ENCODE data around the gene NSRP1. TPM values are rescaled to one million over a fixed set of nuclear protein-coding genes. Genes with fewer than 3 reads are reported as not detected.

The NSRP1 gene
- total RNA-seq, 1 experiment from 2014 or later, result 22.8 TPM

- no peak for TF ChIP-seq AR (CRISPR knock-in tag; IDR thresholded peaks at IDR 0.05)
Observed at GRCh38 chr17:30101686-30102390, 14.8 kb upstream of the NSRP1 start (continued).

GRCh38 chr17:30103921-30104320 is 12.7 kb upstream of the NSRP1 start:
- TF ChIP-seq GABPB1 (CRISPR knock-in tag; IDR thresholded peaks at IDR 0.05), result no peak
- no peak for TF ChIP-seq SMAD4 (CRISPR knock-in tag; IDR thresholded peaks at IDR 0.05)
- no peak overlapping the region for H3K4me3 Mint-ChIP-seq
- no peak overlapping the region for H3K27ac Mint-ChIP-seq
- ChIA-PET CTCF (interaction anchor here (0.6 to 6.9 kb wide), 31 partner anchors 9 to 1458 kb away, joined by 3 to 114 read pairs (median 5); partner anchors contain the start of genes GOSR1, SLC6A4 and TMIGD1), POLR2A (no interaction called here)
- no peaks in the 10 kb centered on the region for H3K36me3 Mint-ChIP-seq
- ATAC-seq (no peak), DNase-seq (ENCODE audit: low spot score) (no peak)
- H3K27me3 Mint-ChIP-seq (ENCODE audit: low read depth), result no peaks in the 10 kb centered on the region
- H3K4me1 Mint-ChIP-seq, result peaks cover 5% of the 10 kb centered on the region; the same call in 1 of the 2 replicates
- H3K9me3 Mint-ChIP-seq, result no peaks in the 10 kb centered on the region

- Mint-ChIP-seq H3K9me3 (no peaks in the 10 kb centered on the region), H3K4me3 (peak overlapping the region; percentile 72), H3K36me3 (no peaks in the 10 kb centered on the region), H3K27ac (peak overlapping the region; percentile 79), H3K4me1 (peaks cover 5% of the 10 kb centered on the region; the same call in 1 of the 2 replicates), H3K27me3 (ENCODE audit: low read depth) (no peaks in the 10 kb centered on the region)
- CTCF ChIA-PET, result interaction anchor here (0.5 to 6.9 kb wide), 61 partner anchors 9 to 1457 kb away, joined by 3 to 114 read pairs (median 4); partner anchors contain the start of genes CRLF3, GOSR1, NSRP1 and SLC6A4
- peak; percentile 78 for DNase-seq (ENCODE audit: low spot score)
- TF ChIP-seq ZNF396 (CRISPR knock-in tag; IDR thresholded peaks at IDR 0.05; ENCODE audit: borderline replicate concordance), result no peak
- peak; percentile 61 for TF ChIP-seq CTCF (IDR thresholded peaks at IDR 0.05)
- POLR2A ChIA-PET, result interaction anchor here (1.1 kb wide), 1 partner anchor 12 kb away, joined by 3 read pairs; no protein-coding TSS in a partner anchor
- peak; percentile 96 for ATAC-seq
Observed at GRCh38 chr17:30104575-30105339, 11.9 kb upstream of the NSRP1 start.

- H3K4me1 Mint-ChIP-seq, result peaks cover 2% of the 10 kb centered on the region
- no peak overlapping the region for H3K4me3 Mint-ChIP-seq
- ChIA-PET CTCF (interaction anchor here (1.7 to 2.3 kb wide), 3 partner anchors 8 to 17 kb away, joined by 6 to 16 read pairs (median 7); no protein-coding TSS in a partner anchor), POLR2A (no interaction called here)
- no peaks in the 10 kb centered on the region for H3K9me3 Mint-ChIP-seq
- TF ChIP-seq MAX (CRISPR knock-in tag; IDR thresholded peaks at IDR 0.05), result no peak
- no peak for TF ChIP-seq ZNF232 (CRISPR knock-in tag; IDR thresholded peaks at IDR 0.05)
- DNase-seq (ENCODE audit: low spot score), result no peak
- no peaks in the 10 kb centered on the region for H3K27me3 Mint-ChIP-seq (ENCODE audit: low read depth)
- no peaks in the 10 kb centered on the region for H3K36me3 Mint-ChIP-seq
- no peak for ATAC-seq
- H3K27ac Mint-ChIP-seq, result no peak overlapping the region
Observed at GRCh38 chr17:30112794-30113193, 3.8 kb upstream of the NSRP1 start.

GRCh38 chr17:30113213-30113612 is 3.4 kb upstream of the NSRP1 start:
- Mint-ChIP-seq H3K27ac (no peak overlapping the region), H3K4me1 (peaks cover 6% of the 10 kb centered on the region), H3K27me3 (ENCODE audit: low read depth) (no peaks in the 10 kb centered on the region), H3K36me3 (no peaks in the 10 kb centered on the region), H3K4me3 (no peak overlapping the region), H3K9me3 (no peaks in the 10 kb centered on the region)
- ATAC-seq (no peak), DNase-seq (ENCODE audit: low spot score) (no peak)
- POLR2A ChIA-PET, result no interaction called here
- CTCF ChIA-PET, result interaction anchor here (1.7 to 2.3 kb wide), 3 partner anchors 9 to 17 kb away, joined by 6 to 16 read pairs (median 7); no protein-coding TSS in a partner anchor
- TF ChIP-seq ZNF425 (CRISPR knock-in tag; conservative IDR thresholded peaks at IDR 0.05), result no peak
- TF ChIP-seq ZNF121 (CRISPR knock-in tag; IDR thresholded peaks at IDR 0.05), result no peak
- no peak for TF ChIP-seq ZBTB21 (CRISPR knock-in tag; IDR thresholded peaks at IDR 0.05; ENCODE audit: borderline replicate concordance)
- TF ChIP-seq GTF2I (CRISPR knock-in tag; conservative IDR thresholded peaks at IDR 0.05), result no peak
- TF ChIP-seq ZNF532 (CRISPR knock-in tag; IDR thresholded peaks at IDR 0.05; ENCODE audit: borderline replicate concordance), result no peak
